Measurements from ENCODE around the gene OSBPL9. TPM values are rescaled to one million over a fixed set of nuclear protein-coding genes. Genes with fewer than 3 reads are reported as not detected.
"Not testable (repeated sequence)": the region's sequence is repeated elsewhere in the genome, so short reads cannot be mapped to it uniquely, and the experiment has no call there.

The OSBPL9 gene
- total RNA-seq, 6 experiments from 2014 or later = 39.8 to 54.2 (median 44.8) TPM

- Mint-ChIP-seq H3K9me3 (no peaks in the 10 kb centered on the region), H3K36me3 (ENCODE audit: low read depth) (peaks cover 13% of the 10 kb centered on the region; the same call in 1 of the 2 replicates), H3K4me1 (ENCODE audit: low read depth) (peaks cover 4% of the 10 kb centered on the region; the same call in 1 of the 2 replicates), H3K27me3 (ENCODE audit: insufficient read depth) (peaks cover 2% of the 10 kb centered on the region), H3K4me3 (no peak overlapping the region), H3K27ac (no peak overlapping the region)
- TF ChIP-seq CTCF (IDR thresholded peaks at IDR 0.05) = no peak
- no peak for DNase-seq
Measured at GRCh38 chr1:51818487-51818886, 201.6 kb downstream of the OSBPL9 start.

GRCh38 chr1:51819021-51819420 is 202.1 kb downstream of the OSBPL9 start:
- H3K36me3 Mint-ChIP-seq (ENCODE audit: low read depth) = peaks cover 13% of the 10 kb centered on the region; the same call in 1 of the 2 replicates
- not testable (repeated sequence) for H3K27ac Mint-ChIP-seq; H3K4me1 Mint-ChIP-seq (ENCODE audit: low read depth); DNase-seq; H3K27me3 Mint-ChIP-seq (ENCODE audit: insufficient read depth); H3K9me3 Mint-ChIP-seq; H3K4me3 Mint-ChIP-seq

- H3K27me3 Mint-ChIP-seq (ENCODE audit: insufficient read depth) = no peaks in the 10 kb centered on the region; the same call in 1 of the 2 replicates
- peaks cover 13% of the 10 kb centered on the region; the same call in 1 of the 2 replicates for H3K36me3 Mint-ChIP-seq (ENCODE audit: low read depth)
- H3K27ac Mint-ChIP-seq = no peak overlapping the region
- DNase-seq = no peak
- H3K4me1 Mint-ChIP-seq (ENCODE audit: low read depth) = peaks cover 4% of the 10 kb centered on the region; the same call in 1 of the 2 replicates
- no peaks in the 10 kb centered on the region for H3K9me3 Mint-ChIP-seq
- TF ChIP-seq CTCF (IDR thresholded peaks at IDR 0.05) = no peak
- H3K4me3 Mint-ChIP-seq = no peak overlapping the region
Measured at GRCh38 chr1:51819810-51820209, 202.9 kb downstream of the OSBPL9 start.

GRCh38 chr1:51829058-51829457 is 212.2 kb downstream of the OSBPL9 start:
- peak; percentile 3 for DNase-seq
- no peak for TF ChIP-seq CTCF (IDR thresholded peaks at IDR 0.05)
- Mint-ChIP-seq H3K27ac (no peak overlapping the region), H3K4me3 (no peak overlapping the region), H3K9me3 (no peaks in the 10 kb centered on the region), H3K27me3 (ENCODE audit: insufficient read depth) (no peaks in the 10 kb centered on the region), H3K36me3 (ENCODE audit: low read depth) (peaks cover 10% of the 10 kb centered on the region; the same call in 1 of the 2 replicates), H3K4me1 (ENCODE audit: low read depth) (peaks cover 11% of the 10 kb centered on the region)

- Mint-ChIP-seq H3K9me3 (no peaks in the 10 kb centered on the region), H3K4me1 (ENCODE audit: low read depth) (peaks cover 13% of the 10 kb centered on the region), H3K27ac (peak overlapping the region; percentile 40; the same call in 1 of the 2 replicates), H3K27me3 (ENCODE audit: insufficient read depth) (no peaks in the 10 kb centered on the region), H3K4me3 (no peak overlapping the region), H3K36me3 (ENCODE audit: low read depth) (peaks cover 26% of the 10 kb centered on the region)
- TF ChIP-seq CTCF (IDR thresholded peaks at IDR 0.05) = no peak
- DNase-seq = no peak
Measured at GRCh38 chr1:51833700-51834099, 216.8 kb downstream of the OSBPL9 start.

- H3K36me3 Mint-ChIP-seq (ENCODE audit: low read depth) = peaks cover 37% of the 10 kb centered on the region
- H3K4me3 Mint-ChIP-seq = no peak overlapping the region
- no peaks in the 10 kb centered on the region for H3K9me3 Mint-ChIP-seq
- H3K27me3 Mint-ChIP-seq (ENCODE audit: insufficient read depth) = peaks cover 2% of the 10 kb centered on the region; the same call in 1 of the 2 replicates
- TF ChIP-seq CTCF (IDR thresholded peaks at IDR 0.05) = no peak
- DNase-seq = no peak
- no peak overlapping the region for H3K27ac Mint-ChIP-seq
- peaks cover 16% of the 10 kb centered on the region for H3K4me1 Mint-ChIP-seq (ENCODE audit: low read depth)
Measured at GRCh38 chr1:51837243-51837642, 220.4 kb downstream of the OSBPL9 start.

Small RNA genes lying within 50 kb of the gene (microRNA-seq; reads per million reads assigned to microRNA genes)
- not detected for gene MIR761

Other genes starting within 250 kb of the OSBPL9 start
- 10 to 100 TPM; 45.2 to 55.7 (median 49.6) TPM for gene EPS15, start 97.8 kb upstream of the OSBPL9 start, total RNA-seq (2021; fragmentation: NEBNext Ultra II Directional; extraction: Animal tissue kit (Norgen Biotek cat#: 25700))

All from HFFc6 (cell line).